WTC11 (cell line): ENCODE measurements around the gene HMGB2. TPM values are rescaled to one million over a fixed set of nuclear protein-coding genes. Genes with fewer than 3 reads are reported as not detected.

Source experiments
- ATAC-seq: fragments of 200-7000 bp; cut with Tn5 transposase; 2 replicates; pipeline ENCODE4 v1.10.0; 2021; ENCODE audit warnings: mild to moderate bottlenecking, moderate library complexity
- CTCF ChIA-PET: fragments of 300-600 bp; sonication (Branson Sonifier 250); formaldehyde crosslinking; loops from one replicate; lab custom pipeline; 2021; ENCODE audit warnings: antibody characterized with exemption; lab: Charles Lee
- POLR2A ChIA-PET: fragments of 350-600 bp; sonication (Branson Sonifier 250); formaldehyde crosslinking; loops from one replicate; lab custom pipeline; 2021; ENCODE audit warnings: antibody characterized with exemption; lab: Charles Lee
- DNase-seq: peaks from one replicate; pipeline ENCODE4 v3.0.0; 2021; ENCODE audit warnings: low spot score
- H3K27ac Mint-ChIP-seq: 2 replicates; pipeline ENCODE4 v1.8.0; 2021; ENCODE audit warnings: mixed read lengths
- H3K27me3 Mint-ChIP-seq: 2 replicates; pipeline ENCODE4 v1.8.0; 2021; ENCODE audit warnings: low read depth, mild to moderate bottlenecking, moderate library complexity, mixed read lengths
- H3K36me3 Mint-ChIP-seq: 2 replicates; pipeline ENCODE4 v1.8.0; 2021; ENCODE audit warnings: mixed read lengths
- H3K4me1 Mint-ChIP-seq: 2 replicates; pipeline ENCODE4 v1.8.0; 2022; ENCODE audit warnings: mixed read lengths
- H3K4me3 Mint-ChIP-seq: 2 replicates; pipeline ENCODE4 v1.8.0; 2021; ENCODE audit warnings: mild to moderate bottlenecking, moderate library complexity, mixed read lengths
- H3K9me3 Mint-ChIP-seq: 2 replicates; pipeline ENCODE4 v1.8.0; 2021; ENCODE audit warnings: mixed read lengths
- ATF2 ChIP-seq: sonication (generic); formaldehyde crosslinking; IDR thresholded peaks from 2 replicates; pipeline ENCODE4 v1.8.1; 2022; ENCODE audit warnings: low read depth, missing genetic modification reagents, borderline replicate concordance
- ATF3 ChIP-seq: sonication (generic); formaldehyde crosslinking; conservative IDR thresholded peaks from 2 replicates; pipeline ENCODE4 v1.8.1; 2022; ENCODE audit warnings: mild to moderate bottlenecking, missing genetic modification reagents
- CTCF ChIP-seq: fragments of 200-600 bp; IDR thresholded peaks from 2 replicates; pipeline ENCODE4 v1.8.0; 2022; ENCODE audit warnings: antibody characterized with exemption
- E2F5 ChIP-seq: sonication (generic); formaldehyde crosslinking; IDR thresholded peaks from 2 replicates; pipeline ENCODE4 v1.8.1; 2022; ENCODE audit warnings: mild to moderate bottlenecking, moderate library complexity, missing genetic modification reagents
- ELF4 ChIP-seq: sonication (generic); formaldehyde crosslinking; IDR thresholded peaks from 2 replicates; pipeline ENCODE4 v1.8.1; 2022; ENCODE audit warnings: low read depth, mild to moderate bottlenecking, moderate library complexity, missing genetic modification reagents
- FOXK1 ChIP-seq: sonication (generic); formaldehyde crosslinking; IDR thresholded peaks from 2 replicates; pipeline ENCODE4 v1.8.0; 2022; ENCODE audit warnings: mild to moderate bottlenecking, moderate library complexity, missing genetic modification reagents
- FOXP1 ChIP-seq: sonication (generic); formaldehyde crosslinking; IDR thresholded peaks from 2 replicates; pipeline ENCODE4 v1.8.0; 2022; ENCODE audit warnings: missing genetic modification reagents, mild to moderate bottlenecking, moderate library complexity, borderline replicate concordance
- MLX ChIP-seq: sonication (generic); formaldehyde crosslinking; IDR thresholded peaks from 2 replicates; pipeline ENCODE4 v1.8.1; 2023; ENCODE audit warnings: mild to moderate bottlenecking, missing genetic modification reagents, moderate library complexity
- NR2C2 ChIP-seq: sonication (generic); formaldehyde crosslinking; IDR thresholded peaks from 2 replicates; pipeline ENCODE4 v1.8.0; 2022; ENCODE audit warnings: mild to moderate bottlenecking, missing genetic modification reagents
- PRRX2 ChIP-seq: fragments of 250-450 bp; sonication (Bioruptor Pico); IDR thresholded peaks from 2 replicates; pipeline ENCODE4 v1.8.0; 2021; ENCODE audit warnings: mild to moderate bottlenecking
- RELA ChIP-seq: sonication (generic); formaldehyde crosslinking; IDR thresholded peaks from 2 replicates; pipeline ENCODE4 v1.8.1; 2022; ENCODE audit warnings: missing genetic modification reagents, mild to moderate bottlenecking, borderline replicate concordance
- RORB ChIP-seq: fragments of 250-450 bp; sonication (Bioruptor Pico); IDR thresholded peaks from 2 replicates; pipeline ENCODE4 v1.9.0; 2021; ENCODE audit warnings: mild to moderate bottlenecking
- TP53 ChIP-seq: sonication (generic); formaldehyde crosslinking; IDR thresholded peaks from 2 replicates; pipeline ENCODE4 v1.8.1; 2023; ENCODE audit warnings: mild to moderate bottlenecking, missing genetic modification reagents
- USF1 ChIP-seq: sonication (generic); formaldehyde crosslinking; IDR thresholded peaks from 2 replicates; pipeline ENCODE4 v1.8.0; 2022; ENCODE audit warnings: mild to moderate bottlenecking, missing genetic modification reagents
- USF2 ChIP-seq: sonication (generic); formaldehyde crosslinking; IDR thresholded peaks from 2 replicates; pipeline ENCODE4 v1.8.1; 2023; ENCODE audit warnings: mild to moderate bottlenecking, missing genetic modification reagents, moderate library complexity
- ZBTB43 ChIP-seq: sonication (generic); formaldehyde crosslinking; IDR thresholded peaks from 2 replicates; pipeline ENCODE4 v1.8.1; 2023; ENCODE audit warnings: mild to moderate bottlenecking, missing genetic modification reagents
- ZNF232 ChIP-seq: sonication (generic); formaldehyde crosslinking; IDR thresholded peaks from 2 replicates; pipeline ENCODE4 v1.8.0; 2022; ENCODE audit warnings: mild to moderate bottlenecking, missing genetic modification reagents
- ZNF425 ChIP-seq: fragments of 250-450 bp; sonication (Bioruptor Pico); conservative IDR thresholded peaks from 2 replicates; pipeline ENCODE4 v1.9.0; 2021; ENCODE audit warnings: mild to moderate bottlenecking
- ZSCAN18 ChIP-seq: fragments of 250-450 bp; sonication (Bioruptor Pico); IDR thresholded peaks from 2 replicates; pipeline ENCODE4 v2.1.2; 2022; ENCODE audit warnings: mild to moderate bottlenecking, moderate library complexity
- total RNA-seq: library from RNA; stranded (reverse); gene quantifications from 3 replicates; pipeline ENCODE4 v1.2.3, GENCODE V29; 2021

HMGB2 gene
- total RNA-seq, 1 experiment from 2014 or later: 279 TPM

GRCh38 chr4:173307778-173308177 lies 26.4 kb downstream of the HMGB2 start (continued):
- no peak for TF ChIP-seq ZNF232 (CRISPR knock-in tag)

- Mint-ChIP-seq H3K4me1 (peaks cover 10% of the 10 kb centered on the region), H3K27ac (no peak overlapping the region), H3K9me3 (no peaks in the 10 kb centered on the region), H3K27me3 (no peaks in the 10 kb centered on the region), H3K4me3 (no peak overlapping the region), H3K36me3 (peaks cover 46% of the 10 kb centered on the region)
- ChIA-PET CTCF (interaction anchor here (0.5 to 2.7 kb wide), 87 partner anchors 10 to 489 kb away, joined by 3 to 107 read pairs (median 4); partner anchors contain the start of genes GALNT7, HMGB2 and SAP30), POLR2A (interaction anchor here (0.8 to 1.5 kb wide), 3 partner anchors 33 to 134 kb away, joined by 3 to 5 read pairs (median 3); partner anchors contain the start of gene HMGB2)
- TF ChIP-seq E2F5 (CRISPR knock-in tag) (no peak), RELA (CRISPR knock-in tag) (no peak), CTCF (peak; percentile 64), ATF2 (CRISPR knock-in tag) (no peak), ZBTB43 (no peak), USF2 (CRISPR knock-in tag) (no peak), ATF3 (no peak), RORB (CRISPR knock-in tag) (no peak)
- DNase-seq (no peak), ATAC-seq (no peak)
Measured at GRCh38 chr4:173301518-173302201, 32.5 kb downstream of the HMGB2 start.

- ATAC-seq (no peak), DNase-seq (no peak)
- H3K4me1 Mint-ChIP-seq: no peaks in the 10 kb centered on the region
- no peak overlapping the region for H3K27ac Mint-ChIP-seq
- no peak overlapping the region for H3K4me3 Mint-ChIP-seq
- ChIA-PET POLR2A (interaction anchor here (0.6 kb wide), 1 partner anchor 81 kb away, joined by 3 read pairs; no protein-coding TSS in a partner anchor), CTCF (no interaction called here)
- no peaks in the 10 kb centered on the region for H3K9me3 Mint-ChIP-seq
- peaks cover 15% of the 10 kb centered on the region for H3K36me3 Mint-ChIP-seq
- no peaks in the 10 kb centered on the region for H3K27me3 Mint-ChIP-seq
- TF ChIP-seq ZSCAN18 (no peak), FOXK1 (CRISPR knock-in tag) (no peak), TP53 (CRISPR knock-in tag) (no peak), MLX (no peak), USF1 (CRISPR knock-in tag) (no peak), PRRX2 (CRISPR knock-in tag) (no peak), ELF4 (CRISPR knock-in tag) (no peak), NR2C2 (CRISPR knock-in tag) (no peak), FOXP1 (CRISPR knock-in tag) (no peak), ZNF425 (CRISPR knock-in tag) (no peak)
Measured at GRCh38 chr4:173294444-173294843, 39.7 kb downstream of the HMGB2 start.
